Measurements from ENCODE around the gene A1BG. TPM values are rescaled to one million over a fixed set of nuclear protein-coding genes. Genes with fewer than 3 reads are reported as not detected.

Gene A1BG
- total and polyA plus RNA-seq, 2 of the 13 experiments (the other 11 are each of a cell fraction or from before 2014, with no cell fraction given) = 14.7 to 41.4 TPM

DNA sequence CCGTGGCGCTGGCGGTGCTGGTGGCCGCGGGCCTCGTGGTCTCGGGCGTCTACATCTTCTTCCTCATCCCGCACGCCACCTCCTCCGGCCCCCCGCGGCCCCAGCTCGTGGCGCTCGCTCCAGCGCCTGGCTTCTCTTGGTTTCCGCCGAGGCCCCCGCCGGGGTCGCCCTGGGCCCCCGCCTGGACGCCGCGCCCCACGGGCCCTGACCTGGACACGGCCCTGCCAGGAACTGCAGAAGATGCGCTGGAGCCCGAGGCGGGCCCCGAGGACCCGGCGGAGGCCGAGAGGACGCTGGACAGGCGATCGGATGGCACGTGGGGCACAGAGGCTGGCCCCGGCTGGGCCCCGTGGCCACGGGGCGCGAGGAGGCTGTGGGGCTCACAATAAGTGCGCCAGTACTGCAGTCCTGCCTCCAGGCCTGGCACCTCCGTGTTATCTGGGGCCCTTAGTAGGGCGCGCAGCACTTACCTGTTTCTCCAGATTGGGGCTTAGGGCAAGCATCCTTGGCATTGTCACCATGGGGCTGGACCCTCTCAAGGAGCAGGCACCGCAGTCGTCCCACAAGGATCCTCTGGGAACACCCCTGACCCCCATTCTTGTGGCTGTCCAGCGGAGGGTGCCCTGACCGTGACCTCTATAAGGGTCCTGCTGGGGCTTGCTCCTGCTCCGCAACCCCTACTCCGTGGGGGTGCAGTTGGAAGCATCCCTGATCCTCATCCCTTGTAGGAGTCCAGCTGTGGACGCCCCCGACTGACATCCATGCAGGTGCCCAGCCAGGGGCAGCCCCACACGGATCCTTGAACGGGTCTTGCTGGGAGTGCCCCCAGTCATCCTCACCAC lies 43.6 kb upstream of the A1BG start:
- no peaks in the 10 kb centered on the region for H3K27me3 ChIP-seq (ENCODE audit: control insufficient read depth in 1 of 2, insufficient read depth in 2 of 2, low read length in 2 of 2)
- intact Hi-C loops (cut with micrococcal nuclease; ENCODE audit: unreplicated experiment) (no loop called here), in situ Hi-C loops (cut with HindIII; ENCODE audit: extremely low pct_ligation_motif_present, low pct_unique_long_range_greater_than_20kb) (no loop called here)
- H3K27ac ChIP-seq (ENCODE audit: extremely low read length, insufficient read depth, low read length) = no peak overlapping the region
- peaks cover 20% of the 10 kb centered on the region for H3K4me1 ChIP-seq (ENCODE audit: insufficient read depth, low read length)
- no peak for FAIRE-seq
- ChIA-PET CTCF (ENCODE audit: low intra/inter-chr PET ratio, low total read pairs) (no interaction called here), POLR2A (interaction anchor here (1.3 kb wide), 1 partner anchor 12 kb away, joined by 3 read pairs; the partner anchor contains the start of gene ZNF584)
- H3K4me3 ChIP-seq (replicated peaks in 1 of 3; ENCODE audit: insufficient read depth in 1 of 3, low read depth in 2 of 3, low read length in 3 of 3) = no peak overlapping the region
- no peak overlapping the region for H3K4me2 ChIP-seq (ENCODE audit: low read depth, low read length)
- DNase-seq (ENCODE audit: low spot score) = no peak
- no peak overlapping the region for H2AFZ ChIP-seq (ENCODE audit: low read length)
- TF ChIP-seq NFYB (CRISPR knock-in tag; IDR thresholded peaks at IDR 0.05) = no peak
- no peak overlapping the region for H3K9ac ChIP-seq (ENCODE audit: insufficient read depth, low read depth, low read length)
- H3K9me3 ChIP-seq (ENCODE audit: low read length) = no peaks in the 10 kb centered on the region
- peaks cover 12 to 33% of the 10 kb centered on the region in 2 experiments for H3K36me3 ChIP-seq (replicated peaks in 1 of 2; ENCODE audit: control insufficient read depth in 1 of 2, insufficient read depth in 2 of 2, low read length in 2 of 2)
- peaks cover 19% of the 10 kb centered on the region; the same call in 1 of the 2 replicates for H4K20me1 ChIP-seq (ENCODE audit: insufficient read depth, low read length)
- 95% methylated on average over 27 of the region's 58 CpGs for WGBS (ENCODE audit: low lambda C conversion rate)
- peak; percentile 0 for ATAC-seq
- no TSS peak for BruUV-seq (replicated peaks)
- H3K79me2 ChIP-seq (ENCODE audit: insufficient read depth, low read length) = peaks cover 1% of the 10 kb centered on the region

DNA sequence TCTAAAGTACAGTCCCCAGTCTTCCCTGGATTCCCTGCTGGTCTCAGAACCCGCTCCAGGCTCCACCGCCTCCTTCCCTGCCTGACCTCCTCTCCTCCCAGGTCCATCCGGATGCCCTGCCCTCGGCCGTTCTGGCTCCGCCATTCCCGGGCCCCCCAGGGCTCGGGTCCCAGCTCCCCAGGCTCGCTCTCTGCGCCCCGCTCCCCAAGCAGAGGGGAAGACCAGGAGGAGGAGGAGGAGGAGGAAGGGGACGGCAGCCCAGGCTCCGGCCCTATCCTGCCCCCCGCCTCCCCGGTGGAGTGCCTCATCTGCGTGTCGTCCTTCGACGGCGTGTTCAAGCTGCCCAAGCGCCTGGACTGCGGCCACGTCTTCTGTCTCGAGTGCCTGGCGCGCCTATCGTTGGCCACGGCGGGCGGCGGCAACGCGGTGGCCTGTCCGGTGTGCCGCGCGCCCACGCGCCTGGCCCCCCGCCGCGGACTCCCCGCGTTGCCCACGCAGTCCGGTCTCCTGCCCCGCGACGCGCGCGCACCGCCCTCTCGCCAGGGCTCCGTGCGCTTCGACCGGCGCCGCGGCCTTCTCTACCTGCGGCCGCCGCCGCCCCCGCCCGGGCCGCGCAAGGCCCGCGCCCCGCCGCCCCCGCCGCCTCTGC lies 42.8 kb upstream of the A1BG start:
- intact Hi-C loops (cut with micrococcal nuclease; ENCODE audit: unreplicated experiment) = no loop called here
- H3K79me2 ChIP-seq (ENCODE audit: insufficient read depth, low read length) = peaks cover 3% of the 10 kb centered on the region
- 98% methylated on average over 73 of the region's 75 CpGs for WGBS (ENCODE audit: low lambda C conversion rate)
- no peak overlapping the region for H3K4me2 ChIP-seq (ENCODE audit: low read depth, low read length)
- no peaks in the 10 kb centered on the region for H3K9me3 ChIP-seq (ENCODE audit: low read length)
- peaks cover 23% of the 10 kb centered on the region; the same call in 1 of the 2 replicates for H4K20me1 ChIP-seq (ENCODE audit: insufficient read depth, low read length)
- H3K4me3 ChIP-seq (replicated peaks in 1 of 3; ENCODE audit: insufficient read depth in 1 of 3, low read depth in 2 of 3, low read length in 3 of 3) = no peak overlapping the region
- H3K27me3 ChIP-seq (ENCODE audit: control insufficient read depth in 1 of 2, insufficient read depth in 2 of 2, low read length in 2 of 2) = no peaks in the 10 kb centered on the region
- no peak overlapping the region for H3K27ac ChIP-seq (ENCODE audit: extremely low read length, insufficient read depth, low read length)
- CTCF ChIA-PET (ENCODE audit: low intra/inter-chr PET ratio, low total read pairs) = no interaction called here
- no peak for DNase-seq (ENCODE audit: low spot score)
- in situ Hi-C loops (cut with HindIII; ENCODE audit: extremely low pct_ligation_motif_present, low pct_unique_long_range_greater_than_20kb) = no loop called here
- peaks cover 20% of the 10 kb centered on the region for H3K4me1 ChIP-seq (ENCODE audit: insufficient read depth, low read length)
- FAIRE-seq = no peak
- H3K9ac ChIP-seq (ENCODE audit: insufficient read depth, low read depth, low read length) = no peak overlapping the region
- peaks cover 12 to 41% of the 10 kb centered on the region in 2 experiments for H3K36me3 ChIP-seq (replicated peaks in 1 of 2; ENCODE audit: control insufficient read depth in 1 of 2, insufficient read depth in 2 of 2, low read length in 2 of 2)
- no TSS peak for BruUV-seq (replicated peaks)
- ATAC-seq = peak; percentile 4
- H2AFZ ChIP-seq (ENCODE audit: low read length) = no peak overlapping the region
- POLR2A ChIA-PET = no interaction called here
- TF ChIP-seq ZNF605 (CRISPR knock-in tag; IDR thresholded peaks at IDR 0.05) = no peak
- no peak for TF ChIP-seq BORCS8-MEF2B (CRISPR knock-in tag; IDR thresholded peaks at IDR 0.05)
- no peak for TF ChIP-seq PITX1 (CRISPR knock-in tag; IDR thresholded peaks at IDR 0.05)
- no peak for TF ChIP-seq SMYD3 (CRISPR knock-in tag; IDR thresholded peaks at IDR 0.05)
- no peak for TF ChIP-seq IRX3 (CRISPR knock-in tag; IDR thresholded peaks at IDR 0.05; ENCODE audit: borderline replicate concordance, low read depth)
- TF ChIP-seq ADNP (CRISPR knock-in tag; IDR thresholded peaks at IDR 0.05) = no peak
- TF ChIP-seq ZNF883 (CRISPR knock-in tag; IDR thresholded peaks at IDR 0.05; ENCODE audit: not compliant biosample characterization) = no peak
- no peak for TF ChIP-seq ZNF670 (CRISPR knock-in tag; IDR thresholded peaks at IDR 0.05; ENCODE audit: borderline replicate concordance)
- TF ChIP-seq ISL2 (CRISPR knock-in tag; IDR thresholded peaks at IDR 0.05) = no peak
- TF ChIP-seq NONO (IDR thresholded peaks at IDR 0.05) = no peak
- no peak for TF ChIP-seq NONO (CRISPR knock-in tag; conservative IDR thresholded peaks at IDR 0.05)
- TF ChIP-seq ZNF839 (CRISPR knock-in tag; IDR thresholded peaks at IDR 0.05; ENCODE audit: borderline replicate concordance) = no peak
- TF ChIP-seq, protein P1, sequence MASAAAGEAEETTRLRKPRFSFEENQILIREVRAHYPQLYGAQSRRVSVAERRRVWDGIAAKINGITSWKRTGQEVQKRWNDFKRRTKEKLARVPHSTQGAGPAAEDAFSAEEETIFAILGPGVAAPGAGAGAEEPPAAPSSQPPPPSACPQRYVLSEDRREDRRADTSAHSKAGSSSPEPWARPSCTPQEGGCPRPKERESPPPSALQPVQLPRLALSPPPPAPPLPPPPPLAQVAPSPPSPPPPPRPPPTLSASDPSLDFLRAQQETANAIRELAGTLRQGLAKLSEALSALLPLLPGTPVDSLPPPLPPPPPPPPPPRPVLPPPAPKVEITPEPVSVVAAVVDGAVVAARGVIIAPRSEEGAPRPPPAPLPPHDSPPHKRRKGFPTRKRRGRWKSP (CRISPR knock-in tag; IDR thresholded peaks at IDR 0.05) = no peak
- TF ChIP-seq ISX (CRISPR knock-in tag; conservative IDR thresholded peaks at IDR 0.05) = no peak
- peak; percentile 89 for TF ChIP-seq AGO1 (IDR thresholded peaks at IDR 0.05; ENCODE audit: low read depth, low read length, poor library complexity, severe bottlenecking)
- TF ChIP-seq ELF4 (CRISPR knock-in tag; IDR thresholded peaks at IDR 0.05; ENCODE audit: borderline replicate concordance) = no peak
- TF ChIP-seq ZNF350 (CRISPR knock-in tag; IDR thresholded peaks at IDR 0.05; ENCODE audit: borderline replicate concordance, low read depth) = no peak
